Measurements from ENCODE around the gene HNRNPF. TPM values are rescaled to one million over a fixed set of nuclear protein-coding genes. Genes with fewer than 3 reads are reported as not detected.
"Not testable (repeated sequence)": the region's sequence is repeated elsewhere in the genome, so short reads cannot be mapped to it uniquely, and the experiment has no call there.

The HNRNPF gene
- total RNA-seq, 1 experiment from 2014 or later = 253 TPM

DNA sequence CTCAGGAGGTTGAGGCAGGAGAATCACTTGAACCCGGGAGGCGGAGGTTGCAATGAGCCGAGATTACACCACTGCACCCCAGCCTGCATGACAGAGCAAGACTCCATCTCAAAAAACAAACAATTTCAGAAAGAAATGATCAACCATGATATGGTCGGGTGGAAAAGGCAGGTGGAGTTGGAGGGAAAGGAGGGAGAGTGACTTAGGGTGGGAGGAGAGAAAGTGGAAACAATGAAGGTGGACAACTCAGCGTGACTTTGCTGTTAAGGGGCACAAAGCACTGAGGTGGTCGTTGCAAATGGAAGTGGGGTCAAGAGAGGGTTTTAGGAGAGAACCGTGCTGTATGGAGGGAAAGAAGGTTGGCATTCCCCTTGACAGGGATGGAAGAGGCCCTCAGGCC, 67.5 kb downstream of the HNRNPF start:
- in situ Hi-C loops (cut with HindIII; ENCODE audit: low pct_unique_long_range_greater_than_20kb, low sequenced_read_pairs) = no loop called here
- no peak for DNase-seq (ENCODE audit: low read depth)

GRCh38 chr10:43340619-43341018, 68.4 kb downstream of the HNRNPF start:
- in situ Hi-C loops (cut with HindIII; ENCODE audit: low pct_unique_long_range_greater_than_20kb, low sequenced_read_pairs) = no loop called here
- peak; percentile 54 for DNase-seq (ENCODE audit: low read depth)

- in situ Hi-C loops (cut with HindIII; ENCODE audit: low pct_unique_long_range_greater_than_20kb, low sequenced_read_pairs) = no loop called here
- DNase-seq (ENCODE audit: low read depth) = no peak
Measured at GRCh38 chr10:43340101-43340500, 68.9 kb downstream of the HNRNPF start.

DNA sequence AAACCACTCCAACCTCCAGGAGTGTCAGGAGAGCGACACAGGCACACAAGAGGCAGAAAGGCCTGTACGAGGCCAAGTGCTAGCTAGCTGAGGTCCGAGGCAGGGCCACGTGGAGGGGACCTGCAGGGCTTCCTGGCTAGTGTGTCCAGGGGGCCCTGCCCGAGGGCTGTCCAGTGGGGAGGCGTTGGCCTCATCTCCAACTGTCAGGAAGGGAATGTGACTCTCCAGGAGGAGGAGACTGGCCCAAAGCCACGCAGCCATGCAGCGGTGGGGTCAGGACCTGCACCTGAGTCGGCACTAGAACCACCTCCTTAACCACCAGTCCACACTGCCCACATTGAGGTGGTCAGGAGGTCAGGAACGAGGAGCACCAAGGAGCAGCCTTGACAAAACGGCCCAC, 69.8 kb downstream of the HNRNPF start:
- in situ Hi-C loops (cut with HindIII; ENCODE audit: low pct_unique_long_range_greater_than_20kb, low sequenced_read_pairs) = no loop called here
- DNase-seq (ENCODE audit: low read depth) = no peak

- in situ Hi-C loops (cut with HindIII; ENCODE audit: low pct_unique_long_range_greater_than_20kb, low sequenced_read_pairs) = no loop called here
- no peak for DNase-seq (ENCODE audit: low read depth)
Measured at GRCh38 chr10:43338117-43338516, 70.9 kb downstream of the HNRNPF start.

DNA sequence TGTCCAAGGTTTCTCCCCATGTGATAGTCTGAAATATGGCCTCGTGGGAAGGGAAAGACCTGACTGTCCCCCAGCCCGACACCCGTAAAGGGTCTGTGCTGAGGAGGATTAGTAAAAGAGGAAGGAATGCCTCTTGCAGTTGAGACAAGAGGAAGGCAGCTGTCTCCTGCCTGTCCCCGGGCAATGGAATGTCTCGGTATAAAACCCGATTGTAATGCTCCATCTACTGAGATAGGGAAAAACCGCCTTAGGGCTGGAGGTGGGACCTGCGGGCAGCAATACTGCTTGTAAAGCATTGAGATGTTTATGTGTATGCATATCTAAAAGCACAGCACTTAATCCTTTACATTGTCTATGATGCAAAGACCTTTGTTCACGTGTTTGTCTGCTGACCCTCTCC, 71.5 kb downstream of the HNRNPF start:
- in situ Hi-C loops (cut with HindIII; ENCODE audit: low pct_unique_long_range_greater_than_20kb, low sequenced_read_pairs); DNase-seq (ENCODE audit: low read depth): not testable (repeated sequence)

DNA sequence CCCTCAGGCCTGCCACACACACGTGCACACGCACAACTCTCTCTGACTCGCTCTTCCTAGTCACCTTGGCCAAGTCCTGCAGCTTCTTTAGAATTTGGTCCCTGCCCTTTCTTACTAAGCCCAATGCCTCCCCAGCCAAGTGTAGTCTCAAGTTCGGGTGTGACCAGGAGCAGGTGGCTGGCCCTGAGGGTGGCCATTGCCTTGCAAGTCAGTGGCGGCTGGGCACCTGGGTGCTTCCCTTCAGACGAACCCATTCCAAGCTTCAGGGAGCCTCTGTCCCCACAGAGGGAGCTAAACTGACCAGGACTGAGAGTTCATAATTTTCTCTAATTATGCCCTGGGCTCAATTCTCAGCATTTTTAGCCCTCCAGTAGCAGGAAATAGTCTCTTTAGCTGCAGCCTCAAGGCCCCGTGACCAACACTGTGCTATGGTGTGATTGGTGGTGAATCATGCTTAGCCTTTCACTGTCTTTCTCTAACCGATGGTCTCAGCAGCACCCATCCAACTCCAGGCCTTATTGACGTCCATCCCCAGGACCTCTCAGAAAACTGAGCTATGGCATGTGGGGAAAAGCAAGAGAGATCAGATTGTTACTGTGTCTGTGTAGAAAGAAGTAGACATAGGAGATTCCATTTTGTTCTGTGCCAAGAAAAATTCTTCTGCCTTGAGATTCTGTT, 72.2 kb downstream of the HNRNPF start:
- peak; percentile 91 for DNase-seq (ENCODE audit: low read depth)
- in situ Hi-C loops (cut with HindIII; ENCODE audit: low pct_unique_long_range_greater_than_20kb, low sequenced_read_pairs) = no loop called here

- in situ Hi-C loops (cut with HindIII; ENCODE audit: low pct_unique_long_range_greater_than_20kb, low sequenced_read_pairs) = no loop called here
- no peak for DNase-seq (ENCODE audit: low read depth)
Measured at GRCh38 chr10:43336061-43336460, 72.9 kb downstream of the HNRNPF start.

Other genes with a start within 250 kb of the HNRNPF start
- 1.3 and 13.7 TPM in 2 replicates for gene RASGEF1A, start 142.1 kb downstream of the HNRNPF start, total RNA-seq (2014; rRNA removed; shearing (Covaris generic); ENCODE audit: low replicate concordance)
- not detected in 2 replicates for gene FXYD4, start 37.5 kb downstream of the HNRNPF start, total RNA-seq (2014; rRNA removed; shearing (Covaris generic); ENCODE audit: low replicate concordance)
- gene ZNF487, start 27.9 kb upstream of the HNRNPF start, total RNA-seq (2014; rRNA removed; shearing (Covaris generic); ENCODE audit: low replicate concordance) = 6.0 and 7.1 TPM in 2 replicates
- 4.7 and 11.0 TPM in 2 replicates for gene ZNF239, start 165.4 kb upstream of the HNRNPF start, total RNA-seq (2014; rRNA removed; shearing (Covaris generic); ENCODE audit: low replicate concordance)
- gene ZNF485, start 197.3 kb upstream of the HNRNPF start, total RNA-seq (2014; rRNA removed; shearing (Covaris generic); ENCODE audit: low replicate concordance) = 3.6 and 4.9 TPM in 2 replicates
- gene ZNF32, start 239.7 kb upstream of the HNRNPF start, total RNA-seq (2014; rRNA removed; shearing (Covaris generic); ENCODE audit: low replicate concordance) = 96.9 and 107 TPM in 2 replicates